ENCODE data around the gene AKAP8.
"Not testable (repeated sequence)": the region's sequence is repeated elsewhere in the genome, so short reads cannot be mapped to it uniquely, and the experiment has no call there.

AKAP8 gene

GRCh38 chr19:15365264-15365663 lies 14.3 kb downstream of the AKAP8 start:
- DNase-seq (ENCODE audit: extremely low spot score) = no peak
- CTCF ChIA-PET = interaction anchor here (0.6 kb wide), 1 partner anchor 28 kb away, joined by 3 read pairs; no protein-coding TSS in a partner anchor
- no peak for TF ChIP-seq CTCF (IDR thresholded peaks at IDR 0.05; ENCODE audit: control extremely low read depth, extremely low read depth, low read depth, missing control alignments)
- POLR2A ChIA-PET = interaction anchor here (0.5 to 0.6 kb wide), 2 partner anchors 31 to 144 kb away, joined by 3 to 6 read pairs; no protein-coding TSS in a partner anchor

GRCh38 chr19:15363791-15364190 lies 15.8 kb downstream of the AKAP8 start:
- CTCF ChIA-PET; DNase-seq (ENCODE audit: extremely low spot score); POLR2A ChIA-PET: not testable (repeated sequence)

- POLR2A ChIA-PET = not testable (repeated sequence)
These were observed 16.5 kb downstream of the AKAP8 start for GRCh38 chr19:15363048-15363447.

GRCh38 chr19:15360015-15360414 lies 19.6 kb downstream of the AKAP8 start:
- DNase-seq (ENCODE audit: extremely low spot score) = not testable (repeated sequence)
- CTCF ChIA-PET = interaction anchor here (1.4 to 3.2 kb wide), 4 partner anchors 11 to 97 kb away, joined by 4 to 13 read pairs (median 4); partner anchors contain the start of gene AKAP8
- POLR2A ChIA-PET = interaction anchor here (0.6 to 1.5 kb wide), 3 partner anchors 8 to 41 kb away, joined by 3 read pairs; no protein-coding TSS in a partner anchor

More at GRCh38 chr19:15363048-15363447, 16.5 kb downstream of the AKAP8 start:
- CTCF ChIA-PET; DNase-seq (ENCODE audit: extremely low spot score): not testable (repeated sequence)

- DNase-seq (ENCODE audit: extremely low spot score) = no peak
- ChIA-PET CTCF (interaction anchor here (1.3 to 3.2 kb wide), 6 partner anchors 10 to 96 kb away, joined by 3 to 13 read pairs (median 4); no protein-coding TSS in a partner anchor), POLR2A (interaction anchor here (1.0 kb wide), 2 partner anchors 19 to 60 kb away, joined by 3 read pairs; no protein-coding TSS in a partner anchor)
- no peak for TF ChIP-seq CTCF (IDR thresholded peaks at IDR 0.05; ENCODE audit: control extremely low read depth, extremely low read depth, low read depth, missing control alignments)
These were observed 20.7 kb downstream of the AKAP8 start for GRCh38 chr19:15358918-15359317.

GRCh38 chr19:15357906-15358305 lies 21.7 kb downstream of the AKAP8 start:
- POLR2A ChIA-PET = interaction anchor here (1.0 to 1.3 kb wide), 2 partner anchors 20 to 24 kb away, joined by 3 to 11 read pairs; no protein-coding TSS in a partner anchor
- DNase-seq (ENCODE audit: extremely low spot score) = no peak
- no peak for TF ChIP-seq CTCF (IDR thresholded peaks at IDR 0.05; ENCODE audit: control extremely low read depth, extremely low read depth, low read depth, missing control alignments)
- CTCF ChIA-PET = interaction anchor here (1.1 to 3.2 kb wide), 4 partner anchors 9 to 41 kb away, joined by 3 to 13 read pairs (median 4); no protein-coding TSS in a partner anchor

GRCh38 chr19:15354566-15355296 lies 24.9 kb downstream of the AKAP8 start:
- TF ChIP-seq CTCF (IDR thresholded peaks at IDR 0.05; ENCODE audit: control extremely low read depth, extremely low read depth, low read depth, missing control alignments) = no peak
- peak; percentile 13 for DNase-seq (ENCODE audit: extremely low spot score)
- ChIA-PET CTCF (no interaction called here), POLR2A (interaction anchor here (0.7 to 0.9 kb wide), 2 partner anchors 25 to 100 kb away, joined by 3 read pairs; partner anchors contain the start of gene AKAP8)

GRCh38 chr19:15353908-15354307 lies 25.7 kb downstream of the AKAP8 start:
- TF ChIP-seq CTCF (IDR thresholded peaks at IDR 0.05; ENCODE audit: control extremely low read depth, extremely low read depth, low read depth, missing control alignments) = no peak
- POLR2A ChIA-PET = no interaction called here
- CTCF ChIA-PET = interaction anchor here (2.0 kb wide), 1 partner anchor 66 kb away, joined by 4 read pairs; no protein-coding TSS in a partner anchor
- DNase-seq (ENCODE audit: extremely low spot score) = no peak

- ChIA-PET POLR2A (interaction anchor here (0.7 kb wide), 1 partner anchor 19 kb away, joined by 8 read pairs; no protein-coding TSS in a partner anchor), CTCF (interaction anchor here (2.0 kb wide), 1 partner anchor 67 kb away, joined by 4 read pairs; no protein-coding TSS in a partner anchor)
- DNase-seq (ENCODE audit: extremely low spot score) = not testable (repeated sequence)
These were observed 27.1 kb downstream of the AKAP8 start for GRCh38 chr19:15352535-15352934.

- DNase-seq (ENCODE audit: extremely low spot score); CTCF ChIA-PET; POLR2A ChIA-PET: not testable (repeated sequence)
These were observed 38.3 kb downstream of the AKAP8 start for GRCh38 chr19:15341328-15341727.
